ENCODE measurements around the gene PIP4K2A. TPM values are rescaled to one million over a fixed set of nuclear protein-coding genes. Genes with fewer than 3 reads are reported as not detected.

Gene PIP4K2A
- total RNA-seq, 2 donors from 2014 or later, result 42.6 to 58.6 TPM

GRCh38 chr10:22629852-22630233, 84.5 kb downstream of the PIP4K2A start:
- no peak for ATAC-seq (ENCODE audit: insufficient number of reproducible peaks, low FRiP score, low read depth)
- no peak for TF ChIP-seq CTCF (IDR thresholded peaks at IDR 0.05)
- Histone ChIP-seq H3K9me3 (no peaks in the 10 kb centered on the region), H3K4me1 (ENCODE audit: control insufficient read depth in 1 of 2, low read depth in 2 of 2) (peaks cover 25 to 64% of the 10 kb centered on the region in 2 donors), H3K27ac (peak overlapping the region in 1 of 2 donors; percentile 25), H3K4me3 (no peak overlapping the region), H3K27me3 (replicated peaks; ENCODE audit: insufficient read depth) (no peaks in the 10 kb centered on the region), H3K36me3 (no peaks in the 10 kb centered on the region)
- no peak for DNase-seq (ENCODE audit: low spot score)

- Histone ChIP-seq H3K9me3 (no peaks in the 10 kb centered on the region), H3K4me1 (ENCODE audit: control insufficient read depth in 1 of 2, low read depth in 2 of 2) (peaks cover 33 to 72% of the 10 kb centered on the region in 2 donors), H3K27ac (no peak overlapping the region), H3K27me3 (replicated peaks; ENCODE audit: insufficient read depth) (no peaks in the 10 kb centered on the region), H3K36me3 (no peaks in the 10 kb centered on the region), H3K4me3 (no peak overlapping the region)
- TF ChIP-seq CTCF (IDR thresholded peaks at IDR 0.05), result no peak
- DNase-seq (ENCODE audit: low spot score) (no peak), ATAC-seq (ENCODE audit: insufficient number of reproducible peaks, low FRiP score, low read depth) (no peak)
Observed at GRCh38 chr10:22629126-22629525, 85.3 kb downstream of the PIP4K2A start.

- Histone ChIP-seq H3K4me3 (no peak overlapping the region), H3K36me3 (no peaks in the 10 kb centered on the region), H3K4me1 (ENCODE audit: control insufficient read depth in 1 of 2, low read depth in 2 of 2) (peaks cover 41 to 80% of the 10 kb centered on the region in 2 donors), H3K27me3 (replicated peaks; ENCODE audit: insufficient read depth) (no peaks in the 10 kb centered on the region), H3K9me3 (no peaks in the 10 kb centered on the region), H3K27ac (no peak overlapping the region)
- ATAC-seq (ENCODE audit: insufficient number of reproducible peaks, low FRiP score, low read depth) (no peak), DNase-seq (ENCODE audit: low spot score) (no peak)
- TF ChIP-seq CTCF (IDR thresholded peaks at IDR 0.05), result no peak
Observed at GRCh38 chr10:22628309-22628708, 86.1 kb downstream of the PIP4K2A start.

DNA sequence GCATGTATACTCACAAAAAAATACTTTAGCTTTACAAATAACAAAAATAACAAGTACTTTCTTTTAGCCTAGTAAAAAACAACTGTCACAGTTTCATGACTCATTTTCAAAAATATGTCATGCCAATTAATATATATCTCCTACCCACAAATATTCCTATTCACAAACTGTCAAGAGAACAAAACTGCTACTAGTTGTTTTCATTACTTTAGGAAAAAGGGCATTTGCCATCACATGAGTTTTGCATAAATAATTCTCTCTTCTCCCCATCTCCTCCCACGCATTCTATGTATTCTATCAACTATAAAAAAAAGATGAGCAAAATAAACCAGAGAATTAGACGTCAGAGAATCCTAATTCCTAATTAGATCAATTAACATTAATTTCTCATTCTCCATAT, 87.6 kb downstream of the PIP4K2A start:
- no peaks in the 10 kb centered on the region for H3K9me3 ChIP-seq
- H3K27ac ChIP-seq, result no peak overlapping the region
- DNase-seq (ENCODE audit: low spot score) (no peak), ATAC-seq (ENCODE audit: insufficient number of reproducible peaks, low FRiP score, low read depth) (no peak)
- TF ChIP-seq CTCF (IDR thresholded peaks at IDR 0.05), result no peak
- H3K4me1 ChIP-seq (ENCODE audit: control insufficient read depth in 1 of 2, low read depth in 2 of 2), result peaks cover 41 to 71% of the 10 kb centered on the region in 2 donors
- no peaks in the 10 kb centered on the region for H3K27me3 ChIP-seq (replicated peaks; ENCODE audit: insufficient read depth)
- no peaks in the 10 kb centered on the region for H3K36me3 ChIP-seq
- H3K4me3 ChIP-seq, result no peak overlapping the region

DNA sequence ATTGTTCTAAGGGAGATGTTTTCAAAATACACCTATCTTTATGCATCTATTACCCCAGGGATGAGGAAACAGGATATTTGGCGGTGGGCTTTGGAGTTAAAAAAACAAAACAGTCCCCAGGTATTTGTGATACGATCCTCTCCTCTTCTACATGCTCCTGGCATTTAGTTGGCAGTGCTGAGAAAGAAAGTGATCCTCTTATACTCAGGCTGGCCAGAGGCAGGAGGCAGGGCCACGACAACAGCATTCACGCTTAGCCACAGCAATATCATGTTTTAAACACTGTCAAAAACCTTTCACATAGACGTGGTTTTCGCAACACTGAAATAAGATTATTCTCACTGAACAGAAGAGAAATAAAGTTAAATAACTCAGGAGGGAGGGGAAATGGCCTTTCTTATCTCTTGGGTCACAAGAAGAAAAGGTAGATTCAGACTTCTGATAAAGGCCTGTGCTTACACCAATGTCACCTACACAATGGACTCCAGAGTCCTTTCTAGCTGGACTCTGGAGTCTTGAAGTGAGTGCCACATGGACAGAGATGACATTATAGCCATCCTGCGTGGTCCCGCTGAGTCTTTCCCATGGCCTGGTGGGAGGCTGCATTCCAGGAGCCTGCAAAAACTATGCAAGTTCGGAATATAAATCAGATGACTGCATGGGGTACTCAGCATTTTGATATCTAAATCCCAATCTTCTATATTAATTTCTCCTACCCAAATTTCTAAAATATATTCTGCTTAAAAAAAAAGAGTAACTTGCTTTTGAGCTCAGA, 88.7 kb downstream of the PIP4K2A start:
- no peak overlapping the region for H3K27ac ChIP-seq
- H3K9me3 ChIP-seq, result no peaks in the 10 kb centered on the region

More for the DNA sequence above, 88.7 kb downstream of the PIP4K2A start:
- Histone ChIP-seq H3K36me3 (no peaks in the 10 kb centered on the region), H3K4me3 (no peak overlapping the region), H3K4me1 (ENCODE audit: control insufficient read depth in 1 of 2, low read depth in 2 of 2) (peaks cover 49 to 80% of the 10 kb centered on the region in 2 donors), H3K27me3 (replicated peaks; ENCODE audit: insufficient read depth) (no peaks in the 10 kb centered on the region)
- DNase-seq (ENCODE audit: low spot score), result no peak
- TF ChIP-seq CTCF (IDR thresholded peaks at IDR 0.05), result no peak
- ATAC-seq (ENCODE audit: insufficient number of reproducible peaks, low FRiP score, low read depth), result no peak
